Measurements from ENCODE around the gene ANO6.

GRCh38 chr12:45191239-45191638 lies 24.7 kb upstream of the ANO6 start:
- TF ChIP-seq CTCF (optimal IDR thresholded peaks at IDR 0.05 in 1 of 3, IDR thresholded peaks at IDR 0.05 in 1 of 3, conservative IDR thresholded peaks at IDR 0.05 in 1 of 3; ENCODE audit: extremely low read depth in 1 of 3, insufficient read depth in 2 of 3, low read length in 3 of 3) (no peak), EZH2 (IDR thresholded peaks at IDR 0.05; ENCODE audit: low read length) (no peak)

All from keratinocyte (primary cell).